K562 (cell line): Measurements from ENCODE around the gene HSBP1L1. TPM values are rescaled to one million over a fixed set of nuclear protein-coding genes. Genes with fewer than 3 reads are reported as not detected.

ENCODE experiments used
- HDAC6 ChIP-seq: IDR thresholded peaks from 2 replicates; pipeline ENCODE4 v1.6.1; 2012; ENCODE audit warnings: low read depth, mild to moderate bottlenecking, control low read depth, inconsistent platforms, low read length, moderate library complexity
- KLF1 ChIP-seq: fragments of 450-650 bp; IDR thresholded peaks from 2 replicates; pipeline ENCODE4 v1.6.1; 2016; ENCODE audit warnings: missing genetic modification characterization, missing compliant biosample characterization
- L3MBTL2 ChIP-seq: fragments of 450-650 bp; IDR thresholded peaks from 2 replicates; pipeline ENCODE4 v1.6.1; 2016; ENCODE audit warnings: mild to moderate bottlenecking, moderate library complexity
- SMAD3 ChIP-seq: fragments of 450-650 bp; formaldehyde crosslinking; conservative IDR thresholded peaks from 2 replicates; pipeline ENCODE4 v1.4.0; 2020; ENCODE audit warnings: mild to moderate bottlenecking
- STAT6 ChIP-seq: sonication (generic); formaldehyde crosslinking; IDR thresholded peaks from 2 replicates; pipeline ENCODE4 v1.8.1; 2023; ENCODE audit warnings: mild to moderate bottlenecking, missing genetic modification reagents
- THAP12 ChIP-seq: fragments of 250-450 bp; sonication (Bioruptor Pico); IDR thresholded peaks from 2 replicates; pipeline ENCODE4 v1.9.0; 2021; ENCODE audit warnings: mild to moderate bottlenecking, inconsistent platforms
- polyA plus RNA-seq, 8 experiments: library from polyadenylated mRNA; depleted of rRNA in 4 of 8; stranded (reverse) in 5 of 8; unstranded in 3 of 8; fragments of >200 nt; fragmentation: Nextera tagmentation in 2 of 8; fragmentation: Illumina TruSeq in 1 of 8; extraction: Ambion mirVana in 2 of 8; extraction: Trizol in 1 of 8; gene quantifications; 2 replicates each; pipeline versions ENCODE4 v1.2.1 to v1.2.3, GENCODE V29; 2011 to 2014; ENCODE audit warnings: inconsistent platforms in 1 of 8, missing spikeins in 1 of 8
- total RNA-seq, 7 experiments: library from RNA; depleted of rRNA in 6 of 7; stranded (reverse); fragments of >200 nt in 6 of 7; fragmentation: Illumina TruSeq in 2 of 7; extraction: Trizol in 2 of 7; gene quantifications; 2 replicates each; pipeline versions ENCODE4 v1.2.1 to v1.2.3, GENCODE V29; 2011 to 2021; ENCODE audit warnings: low replicate concordance in 1 of 7
- TF ChIP-seq, protein P1 (sequence below): fragments of 250-450 bp; sonication (Bioruptor Pico); IDR thresholded peaks from 2 replicates; pipeline ENCODE4 v1.9.0; 2021; ENCODE audit warnings: mild to moderate bottlenecking
- TF ChIP-seq, protein P2 (sequence below): fragments of 450-650 bp; conservative IDR thresholded peaks from 2 replicates; pipeline ENCODE4 v1.6.1; 2016; ENCODE audit warnings: missing genetic modification characterization, low read depth, mild to moderate bottlenecking, control low read depth, missing compliant biosample characterization
- TF ChIP-seq, protein P3 (sequence below): fragments of 450-650 bp; IDR thresholded peaks from 2 replicates; pipeline ENCODE4 v1.6.1; 2016; ENCODE audit warnings: mild to moderate bottlenecking, moderate library complexity

HSBP1L1 gene
- total and polyA plus RNA-seq, 9 of the 15 experiments (the other 6 are each of a cell fraction or from before 2014, with no cell fraction given): 0.24 to 0.36 TPM; not detected in 7

- TF ChIP-seq SMAD3 (CRISPR knock-in tag) (no peak), L3MBTL2 (0 out of 2 replicates have a peak, but pooled peaks have one; percentile 23), KLF1 (tag) (no peak), STAT6 (CRISPR knock-in tag) (no peak), HDAC6 (no peak), THAP12 (no peak)
- TF ChIP-seq, protein P1, sequence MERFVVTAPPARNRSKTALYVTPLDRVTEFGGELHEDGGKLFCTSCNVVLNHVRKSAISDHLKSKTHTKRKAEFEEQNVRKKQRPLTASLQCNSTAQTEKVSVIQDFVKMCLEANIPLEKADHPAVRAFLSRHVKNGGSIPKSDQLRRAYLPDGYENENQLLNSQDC (CRISPR knock-in tag): no peak
- TF ChIP-seq, protein P2, sequence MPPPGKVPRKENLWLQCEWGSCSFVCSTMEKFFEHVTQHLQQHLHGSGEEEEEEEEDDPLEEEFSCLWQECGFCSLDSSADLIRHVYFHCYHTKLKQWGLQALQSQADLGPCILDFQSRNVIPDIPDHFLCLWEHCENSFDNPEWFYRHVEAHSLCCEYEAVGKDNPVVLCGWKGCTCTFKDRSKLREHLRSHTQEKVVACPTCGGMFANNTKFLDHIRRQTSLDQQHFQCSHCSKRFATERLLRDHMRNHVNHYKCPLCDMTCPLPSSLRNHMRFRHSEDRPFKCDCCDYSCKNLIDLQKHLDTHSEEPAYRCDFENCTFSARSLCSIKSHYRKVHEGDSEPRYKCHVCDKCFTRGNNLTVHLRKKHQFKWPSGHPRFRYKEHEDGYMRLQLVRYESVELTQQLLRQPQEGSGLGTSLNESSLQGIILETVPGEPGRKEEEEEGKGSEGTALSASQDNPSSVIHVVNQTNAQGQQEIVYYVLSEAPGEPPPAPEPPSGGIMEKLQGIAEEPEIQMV (tag): no peak
- TF ChIP-seq, protein P3, sequence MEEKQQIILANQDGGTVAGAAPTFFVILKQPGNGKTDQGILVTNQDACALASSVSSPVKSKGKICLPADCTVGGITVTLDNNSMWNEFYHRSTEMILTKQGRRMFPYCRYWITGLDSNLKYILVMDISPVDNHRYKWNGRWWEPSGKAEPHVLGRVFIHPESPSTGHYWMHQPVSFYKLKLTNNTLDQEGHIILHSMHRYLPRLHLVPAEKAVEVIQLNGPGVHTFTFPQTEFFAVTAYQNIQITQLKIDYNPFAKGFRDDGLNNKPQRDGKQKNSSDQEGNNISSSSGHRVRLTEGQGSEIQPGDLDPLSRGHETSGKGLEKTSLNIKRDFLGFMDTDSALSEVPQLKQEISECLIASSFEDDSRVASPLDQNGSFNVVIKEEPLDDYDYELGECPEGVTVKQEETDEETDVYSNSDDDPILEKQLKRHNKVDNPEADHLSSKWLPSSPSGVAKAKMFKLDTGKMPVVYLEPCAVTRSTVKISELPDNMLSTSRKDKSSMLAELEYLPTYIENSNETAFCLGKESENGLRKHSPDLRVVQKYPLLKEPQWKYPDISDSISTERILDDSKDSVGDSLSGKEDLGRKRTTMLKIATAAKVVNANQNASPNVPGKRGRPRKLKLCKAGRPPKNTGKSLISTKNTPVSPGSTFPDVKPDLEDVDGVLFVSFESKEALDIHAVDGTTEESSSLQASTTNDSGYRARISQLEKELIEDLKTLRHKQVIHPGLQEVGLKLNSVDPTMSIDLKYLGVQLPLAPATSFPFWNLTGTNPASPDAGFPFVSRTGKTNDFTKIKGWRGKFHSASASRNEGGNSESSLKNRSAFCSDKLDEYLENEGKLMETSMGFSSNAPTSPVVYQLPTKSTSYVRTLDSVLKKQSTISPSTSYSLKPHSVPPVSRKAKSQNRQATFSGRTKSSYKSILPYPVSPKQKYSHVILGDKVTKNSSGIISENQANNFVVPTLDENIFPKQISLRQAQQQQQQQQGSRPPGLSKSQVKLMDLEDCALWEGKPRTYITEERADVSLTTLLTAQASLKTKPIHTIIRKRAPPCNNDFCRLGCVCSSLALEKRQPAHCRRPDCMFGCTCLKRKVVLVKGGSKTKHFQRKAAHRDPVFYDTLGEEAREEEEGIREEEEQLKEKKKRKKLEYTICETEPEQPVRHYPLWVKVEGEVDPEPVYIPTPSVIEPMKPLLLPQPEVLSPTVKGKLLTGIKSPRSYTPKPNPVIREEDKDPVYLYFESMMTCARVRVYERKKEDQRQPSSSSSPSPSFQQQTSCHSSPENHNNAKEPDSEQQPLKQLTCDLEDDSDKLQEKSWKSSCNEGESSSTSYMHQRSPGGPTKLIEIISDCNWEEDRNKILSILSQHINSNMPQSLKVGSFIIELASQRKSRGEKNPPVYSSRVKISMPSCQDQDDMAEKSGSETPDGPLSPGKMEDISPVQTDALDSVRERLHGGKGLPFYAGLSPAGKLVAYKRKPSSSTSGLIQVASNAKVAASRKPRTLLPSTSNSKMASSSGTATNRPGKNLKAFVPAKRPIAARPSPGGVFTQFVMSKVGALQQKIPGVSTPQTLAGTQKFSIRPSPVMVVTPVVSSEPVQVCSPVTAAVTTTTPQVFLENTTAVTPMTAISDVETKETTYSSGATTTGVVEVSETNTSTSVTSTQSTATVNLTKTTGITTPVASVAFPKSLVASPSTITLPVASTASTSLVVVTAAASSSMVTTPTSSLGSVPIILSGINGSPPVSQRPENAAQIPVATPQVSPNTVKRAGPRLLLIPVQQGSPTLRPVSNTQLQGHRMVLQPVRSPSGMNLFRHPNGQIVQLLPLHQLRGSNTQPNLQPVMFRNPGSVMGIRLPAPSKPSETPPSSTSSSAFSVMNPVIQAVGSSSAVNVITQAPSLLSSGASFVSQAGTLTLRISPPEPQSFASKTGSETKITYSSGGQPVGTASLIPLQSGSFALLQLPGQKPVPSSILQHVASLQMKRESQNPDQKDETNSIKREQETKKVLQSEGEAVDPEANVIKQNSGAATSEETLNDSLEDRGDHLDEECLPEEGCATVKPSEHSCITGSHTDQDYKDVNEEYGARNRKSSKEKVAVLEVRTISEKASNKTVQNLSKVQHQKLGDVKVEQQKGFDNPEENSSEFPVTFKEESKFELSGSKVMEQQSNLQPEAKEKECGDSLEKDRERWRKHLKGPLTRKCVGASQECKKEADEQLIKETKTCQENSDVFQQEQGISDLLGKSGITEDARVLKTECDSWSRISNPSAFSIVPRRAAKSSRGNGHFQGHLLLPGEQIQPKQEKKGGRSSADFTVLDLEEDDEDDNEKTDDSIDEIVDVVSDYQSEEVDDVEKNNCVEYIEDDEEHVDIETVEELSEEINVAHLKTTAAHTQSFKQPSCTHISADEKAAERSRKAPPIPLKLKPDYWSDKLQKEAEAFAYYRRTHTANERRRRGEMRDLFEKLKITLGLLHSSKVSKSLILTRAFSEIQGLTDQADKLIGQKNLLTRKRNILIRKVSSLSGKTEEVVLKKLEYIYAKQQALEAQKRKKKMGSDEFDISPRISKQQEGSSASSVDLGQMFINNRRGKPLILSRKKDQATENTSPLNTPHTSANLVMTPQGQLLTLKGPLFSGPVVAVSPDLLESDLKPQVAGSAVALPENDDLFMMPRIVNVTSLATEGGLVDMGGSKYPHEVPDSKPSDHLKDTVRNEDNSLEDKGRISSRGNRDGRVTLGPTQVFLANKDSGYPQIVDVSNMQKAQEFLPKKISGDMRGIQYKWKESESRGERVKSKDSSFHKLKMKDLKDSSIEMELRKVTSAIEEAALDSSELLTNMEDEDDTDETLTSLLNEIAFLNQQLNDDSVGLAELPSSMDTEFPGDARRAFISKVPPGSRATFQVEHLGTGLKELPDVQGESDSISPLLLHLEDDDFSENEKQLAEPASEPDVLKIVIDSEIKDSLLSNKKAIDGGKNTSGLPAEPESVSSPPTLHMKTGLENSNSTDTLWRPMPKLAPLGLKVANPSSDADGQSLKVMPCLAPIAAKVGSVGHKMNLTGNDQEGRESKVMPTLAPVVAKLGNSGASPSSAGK: peak; percentile 60; the same call in 1 of the 2 replicates
Observed at GRCh38 chr18:80010551-80010906, 46.1 kb downstream of the HSBP1L1 start (continued).
